IPS DF 4.7 (cell line): Measurements from ENCODE around the gene DNAH5.
A peak's percentile ranks its signal among the peaks of the same experiment; 100 is the strongest.

Experiments
- DNase-seq: peaks from one replicate; pipeline ENCODE4 v3.0.0-alpha.2; 2013; ENCODE audit warnings: low spot score; ENCODE audit errors: extremely low read depth

The DNAH5 gene

DNA sequence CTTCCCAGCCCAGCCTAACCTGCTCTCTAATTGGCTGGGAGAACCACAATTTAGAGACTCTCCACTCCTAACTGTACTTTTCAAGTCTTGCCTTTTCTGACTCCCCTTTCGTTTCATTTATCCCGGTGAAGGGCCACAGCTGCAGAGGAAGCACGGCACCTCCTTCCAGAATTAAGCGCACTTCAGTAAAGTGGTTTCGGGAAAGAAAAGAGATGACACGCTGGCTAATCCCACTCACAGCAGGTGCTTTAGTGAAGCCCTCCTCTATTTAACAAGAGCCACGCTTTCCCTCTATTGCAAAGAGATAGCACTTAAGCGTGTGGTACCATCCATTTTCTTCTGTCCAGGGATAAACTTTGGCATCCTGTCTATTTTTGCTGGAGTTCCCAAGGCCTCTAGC, 4.8 kb downstream of the DNAH5 start:
- DNase-seq: no peak

DNA sequence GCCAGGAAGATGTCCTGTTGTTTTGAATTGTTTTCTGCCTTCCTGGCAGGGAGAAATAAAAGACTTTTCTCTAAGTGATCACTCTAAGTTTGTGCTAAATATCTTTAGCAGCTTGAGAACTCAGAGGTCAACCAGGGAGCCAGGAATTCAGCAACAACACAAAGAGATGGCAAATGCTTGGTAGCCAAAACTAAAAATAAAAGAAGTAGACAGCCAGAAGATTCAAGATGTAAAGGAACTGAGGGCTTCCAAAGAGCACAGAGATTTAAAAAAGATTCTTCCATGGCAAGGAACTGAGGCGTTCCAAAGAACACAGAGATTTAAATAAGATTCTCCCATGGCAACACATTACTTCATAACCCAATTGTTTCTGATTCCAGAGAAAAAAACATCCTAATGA, 9.6 kb downstream of the DNAH5 start:
- DNase-seq: no peak

DNA sequence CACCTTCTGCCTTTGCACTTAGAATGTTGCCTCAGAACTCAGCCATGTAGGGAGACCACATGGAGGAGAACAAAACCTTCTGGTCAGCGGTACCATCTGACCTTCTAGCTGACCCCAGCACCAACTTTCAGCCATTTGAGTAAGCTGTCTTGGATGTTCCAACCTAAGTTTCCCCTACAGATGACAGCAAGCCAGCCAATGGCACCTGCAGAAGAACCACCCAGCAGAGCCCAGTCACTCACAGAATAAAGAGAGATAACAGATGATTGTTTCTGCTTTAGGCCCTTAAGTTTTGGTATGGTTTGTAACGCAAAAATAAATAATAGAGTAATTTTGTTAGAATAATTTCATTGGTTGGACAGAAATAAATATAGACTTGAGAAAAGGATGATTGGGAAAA, 10.4 kb downstream of the DNAH5 start:
- no peak for DNase-seq

DNA sequence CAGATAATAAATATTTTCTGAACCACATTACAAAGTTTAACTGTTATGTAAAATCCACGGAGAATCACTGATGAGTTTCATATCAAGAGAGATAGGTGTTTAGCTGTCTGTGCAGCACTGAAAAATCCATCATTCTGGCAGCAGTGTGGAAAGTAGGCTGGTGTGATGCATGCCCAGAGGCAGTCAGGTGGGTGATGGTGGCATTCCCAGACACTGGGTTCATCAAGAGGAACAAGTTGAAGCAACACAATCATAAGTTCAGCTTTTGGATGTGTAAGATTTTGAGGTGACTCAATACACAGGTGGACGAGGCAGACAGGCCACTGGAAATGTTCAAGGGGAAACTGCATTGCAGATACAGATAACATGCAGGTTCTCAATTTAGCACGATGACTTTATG, 11.9 kb downstream of the DNAH5 start:
- DNase-seq: no peak

DNA sequence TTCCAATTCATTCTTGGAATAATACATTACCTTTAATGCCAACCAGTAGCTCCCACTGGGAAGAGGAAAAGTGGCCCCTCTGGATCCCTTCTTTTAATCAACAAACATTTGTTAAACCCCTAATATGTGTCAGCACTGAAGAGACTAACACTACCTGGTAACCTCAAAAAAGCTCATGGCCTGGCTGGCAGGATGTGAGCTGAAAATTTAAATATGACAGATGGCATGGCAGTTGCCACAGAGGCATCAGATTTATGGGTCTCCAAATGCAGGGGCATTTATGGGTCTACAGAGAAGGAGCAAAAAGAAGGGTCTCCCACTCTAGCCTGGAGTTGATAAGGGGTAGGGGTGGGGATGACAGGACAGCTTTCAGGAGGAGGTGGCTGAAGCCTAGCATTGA, 12.5 kb downstream of the DNAH5 start:
- no peak for DNase-seq

DNA sequence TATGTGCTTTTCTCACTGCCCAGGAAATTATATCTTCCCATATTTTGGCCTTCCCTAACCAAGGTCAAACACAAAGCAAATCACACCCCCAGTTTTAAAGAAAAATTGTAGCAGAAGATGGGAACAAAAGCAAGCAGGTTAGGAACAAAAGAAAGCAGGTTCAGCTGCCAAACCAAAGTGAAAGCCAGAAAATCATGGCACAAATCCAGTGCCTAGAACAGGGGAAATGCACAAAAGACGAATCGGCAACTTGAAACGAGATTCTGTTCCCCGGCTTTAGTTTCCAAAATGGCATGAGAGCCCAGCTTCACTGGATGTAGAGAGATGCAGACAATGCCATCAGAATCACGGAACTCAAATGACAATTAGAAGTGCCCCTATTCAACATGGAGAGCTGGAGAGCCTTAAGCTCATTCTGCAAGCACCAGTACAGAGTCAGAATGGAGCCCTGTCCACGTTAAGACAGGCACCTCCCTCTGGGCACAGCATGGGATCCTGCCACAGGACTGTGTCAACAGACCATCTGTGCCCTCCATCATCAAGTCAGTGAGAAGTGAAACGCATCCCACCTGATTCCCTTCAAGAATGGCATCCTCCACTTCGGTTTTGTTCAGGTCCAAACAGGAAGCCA, 13.8 kb downstream of the DNAH5 start:
- DNase-seq: no peak

DNA sequence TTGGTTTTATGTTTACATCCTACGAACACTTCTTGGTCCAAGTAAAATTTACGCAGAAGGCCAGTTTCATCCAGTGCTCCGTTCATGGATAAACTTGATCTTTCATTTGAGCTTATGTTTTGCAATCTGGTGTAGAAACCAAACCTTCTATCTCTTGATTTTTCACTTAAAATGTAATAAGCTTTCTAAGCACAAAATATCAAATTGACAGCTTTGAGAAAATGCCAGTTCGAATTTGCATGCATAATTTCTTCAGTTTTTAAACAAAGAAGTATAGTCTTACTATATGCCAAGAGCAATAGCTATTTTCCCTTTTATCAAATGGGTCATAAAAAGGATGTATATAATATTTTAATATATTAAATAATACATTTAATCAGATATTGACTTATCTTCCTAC, 17.8 kb downstream of the DNAH5 start:
- DNase-seq: no peak

DNA sequence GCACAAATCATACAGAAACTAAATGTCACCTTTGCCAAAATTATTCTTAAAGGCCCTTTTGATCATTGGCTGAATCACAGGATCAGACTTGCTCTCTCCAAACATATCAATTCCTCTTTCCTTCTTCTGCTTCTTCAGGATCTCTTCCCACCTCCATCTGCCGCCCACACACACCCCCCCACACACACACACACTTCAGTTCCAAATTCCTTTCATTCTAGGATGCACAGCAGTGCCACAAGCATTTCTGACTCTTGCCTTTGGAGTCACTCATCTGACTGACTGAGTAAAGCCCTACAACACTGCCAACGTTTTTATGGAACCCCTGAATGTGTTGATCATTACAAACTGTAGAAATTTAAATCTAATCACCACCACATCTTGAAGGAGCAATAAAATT, 22.9 kb downstream of the DNAH5 start:
- DNase-seq: no peak

DNA sequence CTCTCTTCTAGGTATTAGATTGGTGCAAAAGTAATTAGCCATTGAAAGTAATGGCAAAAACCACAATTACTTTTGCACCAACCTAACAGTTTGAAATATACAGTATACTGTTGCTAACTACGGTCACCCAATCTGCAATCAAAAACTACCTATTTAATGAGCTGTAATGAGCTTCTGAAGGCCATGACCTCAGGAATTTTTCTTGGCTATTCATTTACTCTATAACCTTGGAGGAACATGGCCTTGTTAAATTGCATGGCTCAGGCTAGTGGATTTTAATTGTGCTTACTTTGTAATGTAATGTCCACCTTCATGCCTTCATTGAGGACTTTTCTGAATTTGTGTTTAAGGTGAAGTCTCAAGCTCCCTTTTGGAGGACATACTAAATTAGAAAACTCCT, 24.7 kb downstream of the DNAH5 start:
- DNase-seq: no peak

DNA sequence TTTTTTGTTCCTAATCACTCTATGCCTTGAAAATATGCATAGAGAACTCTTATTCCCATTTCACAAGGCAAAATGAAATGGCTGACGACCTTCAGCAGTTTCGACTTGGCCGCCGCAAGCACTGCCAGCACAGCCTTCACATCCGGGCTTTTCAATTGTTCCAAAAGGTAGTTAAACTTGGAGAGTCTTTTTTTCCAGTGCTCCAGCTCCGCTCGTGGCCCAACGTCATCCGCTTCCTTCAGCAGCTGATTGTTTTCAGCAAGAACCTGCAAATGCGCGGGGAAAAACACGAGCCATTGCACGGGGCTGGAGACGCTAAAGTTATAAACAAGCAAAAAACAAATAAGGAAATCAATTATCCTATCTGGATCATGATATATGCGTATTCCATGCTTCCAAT, 25.4 kb downstream of the DNAH5 start:
- DNase-seq: no peak

DNA sequence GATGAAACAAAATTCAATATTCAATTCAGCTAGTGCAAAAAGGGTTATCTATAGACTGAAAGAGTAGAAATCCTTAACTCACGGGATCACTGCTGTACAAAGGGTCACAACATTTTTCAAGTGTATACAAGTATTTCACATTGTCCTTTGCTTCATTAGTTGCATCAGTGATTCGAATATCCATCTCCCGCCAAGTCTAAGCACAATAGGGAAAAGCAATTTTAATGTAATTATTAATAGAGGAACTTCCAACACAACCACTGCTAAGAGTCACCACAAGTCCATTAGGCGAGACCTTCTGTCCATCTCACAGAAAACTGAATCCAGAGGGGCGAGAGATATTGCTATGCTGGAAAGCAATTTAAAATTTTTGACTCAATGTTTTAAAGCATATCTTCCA, 27.4 kb downstream of the DNAH5 start:
- DNase-seq: no peak

DNA sequence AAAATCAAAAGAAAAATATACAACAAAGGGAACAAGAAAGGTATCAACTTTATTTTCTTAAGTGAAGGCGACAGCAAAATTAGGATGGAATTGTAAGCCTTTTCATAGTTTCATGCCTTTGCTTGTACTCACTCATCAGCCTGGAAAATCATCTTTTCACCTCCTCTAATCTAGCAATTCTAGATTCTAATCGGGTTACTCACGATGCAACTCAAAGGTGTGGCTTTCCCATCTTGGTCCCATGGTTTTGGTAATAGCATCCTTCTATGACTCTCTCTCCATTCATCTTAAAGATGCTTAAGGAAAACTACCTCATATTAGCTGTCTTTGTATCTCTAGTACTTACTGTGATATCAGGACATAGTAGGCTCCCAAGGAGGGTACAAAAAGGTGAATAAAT, 30.5 kb downstream of the DNAH5 start:
- DNase-seq: no peak

DNA sequence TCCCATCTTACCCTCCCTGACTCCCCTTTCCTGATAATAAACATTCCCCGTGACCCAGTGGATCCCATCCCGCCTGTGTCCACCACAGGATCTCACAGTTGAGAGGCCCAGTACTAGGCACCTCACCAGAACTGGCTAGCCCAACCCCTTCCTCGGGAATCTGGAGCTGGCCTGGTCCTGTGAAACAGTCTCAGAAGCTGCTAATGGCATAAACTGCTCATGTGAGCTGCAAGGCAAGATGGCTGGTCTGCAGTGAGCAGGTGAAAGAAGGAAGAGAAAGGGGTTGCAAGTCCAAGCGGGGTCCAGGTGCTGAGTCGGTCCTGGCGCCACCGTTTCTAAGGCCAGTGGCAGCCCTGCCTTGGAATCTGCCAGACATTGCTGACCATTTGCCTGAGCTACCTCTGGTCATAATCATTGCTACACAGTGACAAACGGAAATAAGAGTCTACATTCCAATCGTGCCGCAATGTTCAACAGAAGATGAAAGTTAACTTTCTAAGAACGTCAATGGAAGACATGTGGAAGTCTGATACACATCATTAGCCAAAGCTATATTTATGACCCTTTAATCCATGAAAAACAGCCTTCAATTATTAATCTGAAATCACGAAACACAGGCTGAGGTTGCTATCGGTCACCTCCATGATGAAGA, 33.7 kb downstream of the DNAH5 start:
- no peak for DNase-seq

DNA sequence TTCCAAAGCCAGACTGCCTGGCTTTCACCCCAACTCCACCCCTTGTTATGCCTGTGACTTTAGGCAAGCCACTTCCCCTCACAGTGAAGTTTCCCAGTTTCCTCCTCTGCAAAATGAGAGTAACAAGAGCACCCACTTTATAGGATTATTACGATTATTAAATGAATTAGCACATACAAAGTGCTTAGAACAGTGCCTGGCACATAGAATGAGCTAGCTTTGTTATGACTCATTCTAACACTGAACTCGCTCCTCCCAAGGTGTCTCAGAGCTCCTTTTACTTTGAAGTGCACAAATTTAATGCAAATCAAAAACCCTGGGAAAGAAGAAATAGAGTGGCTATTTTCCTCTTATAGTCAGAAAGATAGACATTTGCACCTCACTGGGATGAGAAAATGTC, 34.3 kb downstream of the DNAH5 start:
- DNase-seq: no peak

DNA sequence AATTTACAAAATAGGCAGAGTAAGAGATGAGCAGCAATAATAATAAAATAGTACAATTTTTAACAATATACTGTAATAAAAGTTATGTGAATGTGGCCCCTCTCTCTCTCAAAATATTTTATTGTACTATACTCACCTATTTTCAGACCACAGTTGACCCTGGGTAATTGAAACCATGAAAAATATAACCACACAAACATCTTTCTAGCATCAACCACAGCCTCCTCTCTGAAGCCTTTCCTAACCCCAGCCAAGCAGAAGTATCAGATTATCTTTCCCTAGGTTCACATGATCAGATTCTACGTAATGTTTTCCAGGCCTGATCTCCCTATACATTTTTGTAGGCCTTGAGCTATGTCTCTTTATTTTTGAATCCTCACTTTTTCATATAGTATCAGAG, 35.2 kb downstream of the DNAH5 start:
- DNase-seq: no peak

DNA sequence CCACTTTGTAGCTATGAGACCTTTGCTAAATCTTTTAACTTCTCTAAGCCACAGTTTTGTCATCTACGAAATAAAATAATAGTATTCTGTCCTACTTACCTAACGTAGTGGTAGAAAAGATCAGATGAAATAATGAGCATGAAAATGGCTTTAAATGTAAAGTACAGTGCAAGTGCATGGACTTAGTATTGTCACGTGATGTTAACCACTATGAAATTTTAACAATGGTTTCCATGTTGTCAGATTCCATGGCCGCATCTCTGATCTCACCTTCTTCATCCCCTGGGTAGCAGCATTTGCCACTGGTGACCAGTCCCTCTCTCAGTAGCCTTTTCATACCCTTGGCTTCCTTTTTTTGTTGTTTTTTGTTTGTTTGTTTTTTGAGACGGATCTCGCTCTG, 45.9 kb downstream of the DNAH5 start:
- no peak for DNase-seq

DNA sequence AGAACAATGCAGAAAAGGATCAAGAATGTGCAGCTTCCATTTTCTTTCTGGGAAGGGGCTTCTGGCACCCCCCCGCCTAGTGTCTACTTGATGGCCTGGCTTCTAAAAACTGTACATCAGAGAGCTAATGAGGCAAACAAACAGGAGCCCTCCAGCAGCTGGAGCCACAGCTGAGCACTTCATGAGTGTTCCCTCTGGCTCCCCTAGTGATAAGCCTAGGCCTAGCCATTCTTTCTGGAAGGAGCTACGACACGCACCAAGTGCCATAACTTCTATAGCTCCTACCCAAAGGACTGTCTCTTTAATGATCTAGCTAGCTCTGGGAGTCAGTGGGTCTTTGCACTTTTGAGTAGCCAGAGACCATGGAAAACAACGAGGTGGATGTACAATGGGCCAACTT, 66.1 kb downstream of the DNAH5 start:
- peak; percentile 11 for DNase-seq

DNA sequence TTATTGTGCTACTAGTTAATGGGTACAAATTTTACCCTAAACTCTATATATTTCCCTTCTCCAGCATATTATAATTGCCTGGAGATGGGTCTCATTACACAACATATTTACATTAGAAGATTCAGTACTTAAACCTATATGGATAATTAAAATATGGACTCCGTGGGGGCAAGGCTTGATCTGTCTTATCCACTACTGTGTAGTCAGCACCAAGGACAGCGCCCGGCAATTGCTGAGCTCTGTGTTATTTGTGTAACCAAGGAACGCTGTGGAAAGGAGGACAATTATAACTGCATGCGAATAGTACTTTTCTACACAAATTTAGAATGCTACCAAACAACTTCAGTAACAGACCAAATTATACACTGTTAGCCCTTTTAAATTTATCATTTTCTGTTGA, 77.7 kb downstream of the DNAH5 start:
- DNase-seq: no peak

DNA sequence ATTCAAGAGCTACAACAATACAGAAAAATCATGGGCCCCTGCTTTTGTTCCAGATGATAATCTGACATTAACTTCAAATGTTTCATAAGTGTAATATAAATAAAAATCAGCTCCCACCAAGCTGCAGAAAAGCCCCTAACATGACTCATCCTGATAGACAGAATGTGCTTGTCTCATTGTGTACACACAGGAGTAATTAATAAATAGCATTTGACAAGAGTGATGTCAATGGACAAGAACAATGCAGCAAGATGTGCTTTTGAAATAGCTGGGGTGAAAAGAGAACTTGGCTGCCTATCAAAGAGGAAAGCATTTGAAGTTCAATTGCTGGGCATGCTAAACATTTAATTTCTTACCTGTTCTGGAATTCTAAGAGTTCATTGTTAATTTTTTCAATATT, 79.2 kb downstream of the DNAH5 start:
- no peak for DNase-seq

DNA sequence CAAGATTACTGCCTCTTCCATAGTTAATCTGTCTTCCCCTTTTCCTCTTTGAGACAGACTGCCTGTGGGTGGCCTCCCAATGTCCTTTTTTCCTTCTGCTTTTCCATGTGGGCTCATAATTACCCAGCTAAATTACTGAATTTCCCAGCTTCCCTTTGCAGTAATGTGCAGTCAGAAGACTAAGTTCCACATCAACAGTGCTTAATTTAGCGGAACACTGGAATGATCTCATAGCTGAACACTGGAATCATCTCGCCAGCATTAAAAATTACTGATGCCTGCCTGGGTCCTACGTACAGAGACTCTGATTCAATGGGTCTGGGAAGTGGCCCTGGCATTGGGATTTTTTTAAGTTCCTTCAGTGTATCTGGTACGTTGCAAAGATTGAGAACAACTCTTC, 84.3 kb downstream of the DNAH5 start:
- DNase-seq: no peak

DNA sequence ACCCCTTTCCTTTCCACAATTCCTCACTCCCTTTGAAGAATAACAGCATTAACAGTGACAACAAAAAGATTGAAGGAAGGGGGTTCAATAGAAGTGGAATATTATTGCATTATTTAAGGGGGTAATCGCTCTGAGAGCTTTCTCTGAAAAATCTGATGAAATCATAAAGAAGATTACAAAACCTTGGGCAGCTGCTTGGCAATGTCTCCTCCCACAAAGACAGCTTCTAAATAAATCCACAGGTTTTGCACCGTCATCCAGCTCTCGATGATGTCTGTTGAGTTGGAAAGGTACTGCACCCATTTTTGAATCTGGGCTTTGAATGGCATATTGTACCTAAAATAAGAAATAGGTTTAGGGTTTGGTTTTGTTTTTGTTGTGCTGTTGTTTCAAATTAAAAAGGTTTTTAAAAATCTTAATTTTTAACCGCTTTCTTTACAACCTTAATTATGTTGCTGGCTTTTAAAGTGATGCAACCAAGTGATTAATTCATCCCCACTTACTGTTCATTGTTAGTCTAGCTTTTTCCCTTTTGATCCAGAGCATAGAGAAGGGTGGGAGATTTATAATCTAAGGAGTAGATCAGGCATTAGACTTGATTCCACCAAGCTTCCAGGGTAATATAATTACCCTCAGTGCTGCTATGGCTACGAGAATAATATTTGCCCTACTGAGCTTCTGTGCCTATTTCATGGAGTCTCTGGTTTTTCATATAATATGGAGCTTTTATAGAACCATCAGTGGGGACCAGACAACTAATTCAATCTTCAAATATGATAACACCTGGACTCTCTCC, 85.0 kb downstream of the DNAH5 start:
- DNase-seq: no peak

DNA sequence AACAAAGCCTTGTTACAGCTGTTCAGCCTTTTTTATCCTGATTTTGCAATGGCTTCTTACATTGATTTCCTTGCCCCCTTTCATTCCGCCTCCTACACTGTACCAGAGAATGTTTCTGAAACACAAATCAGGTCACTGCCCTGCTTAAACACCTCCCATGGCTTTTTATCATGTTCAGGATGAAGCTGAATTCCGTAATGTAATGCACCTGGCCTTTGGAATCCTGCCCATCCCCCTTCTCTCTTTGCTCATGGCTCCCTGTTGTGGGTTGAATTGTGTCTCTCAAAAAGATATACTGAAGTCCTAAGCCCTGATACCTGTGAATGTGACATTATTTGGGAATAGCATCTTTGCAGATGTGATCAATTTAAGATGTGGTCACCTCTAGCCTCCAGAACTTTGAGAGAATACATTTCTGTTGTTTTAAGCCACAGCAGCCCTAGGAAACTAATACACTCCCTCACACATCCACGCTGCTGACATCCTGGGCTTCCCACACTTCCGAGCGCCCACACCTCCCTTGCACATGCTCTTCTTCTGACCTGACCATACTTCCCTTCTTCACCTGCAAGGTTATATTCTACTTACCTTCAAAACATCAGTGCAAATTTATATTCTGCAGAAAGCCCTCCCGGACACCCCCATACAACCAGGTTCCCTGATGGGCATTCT, 101.2 kb downstream of the DNAH5 start:
- no peak for DNase-seq
